ENCODE measurements around the gene KDM4E.

KDM4E gene

GRCh38 chr11:95070471-95070870 lies 45.4 kb downstream of the KDM4E start:
- H3K36me3 ChIP-seq (ENCODE audit: control insufficient read depth, insufficient read depth, low read length), result no peaks in the 10 kb centered on the region
- H3K27me3 ChIP-seq (ENCODE audit: control insufficient read depth, insufficient read depth, low read length), result peaks cover 10% of the 10 kb centered on the region; the same call in 1 of the 2 replicates
- peaks cover 13% of the 10 kb centered on the region for H3K4me1 ChIP-seq (ENCODE audit: control insufficient read depth, insufficient read depth, low read length)
- H3K27ac ChIP-seq (ENCODE audit: low read depth, low read length), result no peak overlapping the region
- no peak overlapping the region for H3K4me3 ChIP-seq (ENCODE audit: low read depth, low read length)
- H3K9me3 ChIP-seq (ENCODE audit: control insufficient read depth, insufficient read depth, low read length), result no peaks in the 10 kb centered on the region
- no peak overlapping the region for H3K9ac ChIP-seq (ENCODE audit: low read depth, low read length)

- no peaks in the 10 kb centered on the region for H3K9me3 ChIP-seq (ENCODE audit: control insufficient read depth, insufficient read depth, low read length)
- H3K36me3 ChIP-seq (ENCODE audit: control insufficient read depth, insufficient read depth, low read length), result no peaks in the 10 kb centered on the region
- H3K4me1 ChIP-seq (ENCODE audit: control insufficient read depth, insufficient read depth, low read length), result peaks cover 13% of the 10 kb centered on the region; the same call in 1 of the 2 replicates
- H3K4me3 ChIP-seq (ENCODE audit: low read depth, low read length), result no peak overlapping the region
- no peak overlapping the region for H3K27ac ChIP-seq (ENCODE audit: low read depth, low read length)
- H3K9ac ChIP-seq (ENCODE audit: low read depth, low read length), result no peak overlapping the region
- H3K27me3 ChIP-seq (ENCODE audit: control insufficient read depth, insufficient read depth, low read length), result peaks cover 9% of the 10 kb centered on the region; the same call in 1 of the 2 replicates
Observed at GRCh38 chr11:95072948-95073347, 47.9 kb downstream of the KDM4E start.

- no peak overlapping the region for H3K9ac ChIP-seq (ENCODE audit: low read depth, low read length)
- no peak overlapping the region for H3K4me3 ChIP-seq (ENCODE audit: low read depth, low read length)
- 0 out of 2 replicates have a peak, but pooled peaks cover 6% of the 10 kb centered on the region for H3K4me1 ChIP-seq (ENCODE audit: control insufficient read depth, insufficient read depth, low read length)
- no peaks in the 10 kb centered on the region for H3K9me3 ChIP-seq (ENCODE audit: control insufficient read depth, insufficient read depth, low read length)
- no peak overlapping the region for H3K27ac ChIP-seq (ENCODE audit: low read depth, low read length)
- no peaks in the 10 kb centered on the region for H3K36me3 ChIP-seq (ENCODE audit: control insufficient read depth, insufficient read depth, low read length)
- H3K27me3 ChIP-seq (ENCODE audit: control insufficient read depth, insufficient read depth, low read length), result no peaks in the 10 kb centered on the region
Observed at GRCh38 chr11:95074792-95075563, 49.9 kb downstream of the KDM4E start.

- Histone ChIP-seq H3K9ac (ENCODE audit: low read depth, low read length) (no peak overlapping the region), H3K4me1 (ENCODE audit: control insufficient read depth, insufficient read depth, low read length) (0 out of 2 replicates have a peak, but pooled peaks cover 6% of the 10 kb centered on the region), H3K9me3 (ENCODE audit: control insufficient read depth, insufficient read depth, low read length) (no peaks in the 10 kb centered on the region), H3K36me3 (ENCODE audit: control insufficient read depth, insufficient read depth, low read length) (no peaks in the 10 kb centered on the region), H3K27me3 (ENCODE audit: control insufficient read depth, insufficient read depth, low read length) (no peaks in the 10 kb centered on the region), H3K27ac (ENCODE audit: low read depth, low read length) (no peak overlapping the region), H3K4me3 (ENCODE audit: low read depth, low read length) (no peak overlapping the region)
Observed at GRCh38 chr11:95076416-95076815, 51.4 kb downstream of the KDM4E start.

GRCh38 chr11:95076981-95077380 lies 51.9 kb downstream of the KDM4E start:
- Histone ChIP-seq H3K4me3 (ENCODE audit: low read depth, low read length) (no peak overlapping the region), H3K27ac (ENCODE audit: low read depth, low read length) (no peak overlapping the region), H3K9ac (ENCODE audit: low read depth, low read length) (no peak overlapping the region), H3K36me3 (ENCODE audit: control insufficient read depth, insufficient read depth, low read length) (no peaks in the 10 kb centered on the region), H3K4me1 (ENCODE audit: control insufficient read depth, insufficient read depth, low read length) (0 out of 2 replicates have a peak, but pooled peaks cover 6% of the 10 kb centered on the region), H3K9me3 (ENCODE audit: control insufficient read depth, insufficient read depth, low read length) (no peaks in the 10 kb centered on the region), H3K27me3 (ENCODE audit: control insufficient read depth, insufficient read depth, low read length) (no peaks in the 10 kb centered on the region)

All from HUES48 (cell line).